Endothelial cell of umbilical vein (primary cell): ENCODE data around the gene AVPR2. TPM values are rescaled to one million over a fixed set of nuclear protein-coding genes. Genes with fewer than 3 reads are reported as not detected.

Experiments used
- BruUV-seq: library from RNA; stranded (reverse); fragments of 400-500 nt; replicated peaks from 2 replicates; lab custom pipeline; 2021; lab: Mats Ljungman, UMichigan
- CTCF ChIA-PET: fragments of 300-600, 350-600 bp; sonication (Branson Sonifier 250); formaldehyde crosslinking; loops from one replicate; lab custom pipeline; 2021; ENCODE audit warnings: antibody characterized with exemption, inconsistent platforms; lab: Charles Lee
- POLR2A ChIA-PET: fragments of 300-600, 350-600 bp; sonication (Branson Sonifier 250); formaldehyde crosslinking; loops from one replicate; lab custom pipeline; 2021; ENCODE audit warnings: antibody characterized with exemption, inconsistent platforms; lab: Charles Lee
- DNase-seq: peaks from one replicate; pipeline ENCODE4 v3.0.0-alpha.2; 2011; ENCODE audit warnings: low read depth, low spot score
- FAIRE-seq: peaks from 2 replicates; lab custom pipeline; 2011; peaks lifted over from hg19 to GRCh38; lab: Jason Lieb, UNC
- H2AFZ ChIP-seq: 2 replicates; pipeline ENCODE4 v1.6.0; 2012; ENCODE audit warnings: low read depth, low read length, control low read depth, inconsistent platforms
- H3K27ac ChIP-seq: 2 replicates; pipeline ENCODE4 v1.5.1; 2011; ENCODE audit warnings: low read depth, mild to moderate bottlenecking, control low read depth, low read length, moderate library complexity; ENCODE audit not compliant: insufficient read depth
- H3K27me3 ChIP-seq, 2 experiments: 2 replicates each; pipeline versions ENCODE4 v1.6.0 to v1.6.1; 2011; ENCODE audit warnings: low read length in 2 of 2, mixed read lengths in 1 of 2; ENCODE audit not compliant: control insufficient read depth in 2 of 2, insufficient read depth in 2 of 2
- H3K36me3 ChIP-seq, 2 experiments: 2 replicates in 1 of 2; 3 replicates in 1 of 2; pipeline ENCODE4 v1.5.1; 2011; ENCODE audit warnings: low read length in 2 of 2, mild to moderate bottlenecking in 1 of 2, moderate library complexity in 1 of 2; ENCODE audit not compliant: control insufficient read depth in 2 of 2, insufficient read depth in 2 of 2; ENCODE audit errors: extremely low read depth in 1 of 2
- H3K4me1 ChIP-seq: 3 replicates; pipeline ENCODE4 v1.5.1; 2011; ENCODE audit warnings: mild to moderate bottlenecking, low read length; ENCODE audit not compliant: control insufficient read depth, insufficient read depth; ENCODE audit errors: extremely low read depth
- H3K4me2 ChIP-seq: 2 replicates; pipeline ENCODE4 v1.6.1; 2011; ENCODE audit warnings: low read length, control low read depth, mixed read lengths; ENCODE audit not compliant: insufficient read depth
- H3K4me3 ChIP-seq, 3 experiments: fragments of 200-600 bp in 1 of 3; sonication (generic), shearing (Covaris generic) in 1 of 3; replicated peaks in 1 of 3; 2 replicates each; pipeline ENCODE4 v1.5.1; 2011 to 2016; ENCODE audit warnings: control low read depth in 3 of 3, low read length in 3 of 3, mild to moderate bottlenecking in 2 of 3, inconsistent platforms in 1 of 3, low read depth in 1 of 3, moderate library complexity in 1 of 3; ENCODE audit not compliant: insufficient read depth in 1 of 3
- H3K79me2 ChIP-seq: 2 replicates; pipeline ENCODE4 v1.6.0; 2012; ENCODE audit warnings: low read length, inconsistent platforms; ENCODE audit not compliant: control insufficient read depth, insufficient read depth
- H3K9ac ChIP-seq: replicated peaks from 2 replicates; pipeline ENCODE3; 2011; ENCODE audit warnings: low read length, control low read depth; ENCODE audit not compliant: insufficient read depth; ENCODE audit errors: extremely low read depth
- H3K9me1 ChIP-seq: replicated peaks from 3 replicates; pipeline ENCODE4 v1.6.0; 2011; ENCODE audit warnings: mild to moderate bottlenecking, low read length; ENCODE audit not compliant: control insufficient read depth, insufficient read depth; ENCODE audit errors: extremely low read depth
- H3K9me3 ChIP-seq: replicated peaks from 2 replicates; pipeline ENCODE4 v1.5.1; 2012; ENCODE audit warnings: low read length, inconsistent platforms; ENCODE audit not compliant: control insufficient read depth, insufficient read depth
- H4K20me1 ChIP-seq: replicated peaks from 2 replicates; pipeline ENCODE3; 2011; ENCODE audit warnings: mild to moderate bottlenecking, low read length; ENCODE audit not compliant: control insufficient read depth, insufficient read depth; ENCODE audit errors: extremely low read depth
- EZH2 ChIP-seq: IDR thresholded peaks from 2 replicates; pipeline ENCODE4 v1.6.1; 2012; ENCODE audit warnings: borderline replicate concordance, low read depth, mild to moderate bottlenecking, moderate library complexity, low read length, inconsistent platforms; ENCODE audit not compliant: severe bottlenecking
- FOS ChIP-seq: IDR thresholded peaks from 2 replicates; pipeline ENCODE4 v1.6.1; 2011; ENCODE audit warnings: mild to moderate bottlenecking, low read length, moderate library complexity, borderline replicate concordance; ENCODE audit not compliant: insufficient read depth
- GATA2 ChIP-seq: IDR thresholded peaks from 2 replicates; pipeline ENCODE4 v1.7.0; 2011; ENCODE audit warnings: low read depth, mild to moderate bottlenecking, moderate library complexity, mixed read lengths, low read length; ENCODE audit not compliant: insufficient read length, insufficient read depth
- JUN ChIP-seq: IDR thresholded peaks from 2 replicates; pipeline ENCODE4 v1.6.1; 2011; ENCODE audit warnings: borderline replicate concordance, low read depth; ENCODE audit not compliant: insufficient read length, insufficient read depth
- MYC ChIP-seq: IDR thresholded peaks from one replicate; pipeline ENCODE4 v1.6.1; 2011; ENCODE audit warnings: mild to moderate bottlenecking, low read depth, low read length
- POLR2A ChIP-seq: IDR thresholded peaks from 2 replicates; pipeline ENCODE4 v1.6.1; 2012; ENCODE audit warnings: low read depth, mild to moderate bottlenecking, control low read depth, low read length
- POLR2AphosphoS5 ChIP-seq: IDR thresholded peaks from 2 replicates; pipeline ENCODE4 v1.6.1; 2012; ENCODE audit warnings: low read depth, mild to moderate bottlenecking, control low read depth, low read length, moderate library complexity; ENCODE audit not compliant: insufficient read depth
- dilution Hi-C: fragments of 300-500 bp; cut with MboI; formaldehyde crosslinking; loops from one replicate; pipeline ENCODE4 v1.15.0; 2019; ENCODE audit warnings: low sequenced_read_pairs; ENCODE audit not compliant: extremely low pct_ligation_motif_present
- intact Hi-C: fragments of 100-400 bp; cut with micrococcal nuclease; formaldehyde crosslinking; loops from one replicate; pipeline ENCODE4 v1.10.0; 2022
- polyA plus RNA-seq, 4 experiments: library from polyadenylated mRNA; depleted of rRNA in 3 of 4; stranded (reverse) in 3 of 4; unstranded in 1 of 4; fragments of >200 nt; gene quantifications; 2 replicates each; pipeline versions ENCODE4 v1.2.1 to v1.2.3, GENCODE V29; 2011 to 2012; ENCODE audit warnings: missing spikeins in 1 of 4
- total RNA-seq: library from RNA; stranded (reverse); gene quantifications from 2 replicates; pipeline ENCODE4 v1.2.3, GENCODE V29; 2021
- TF ChIP-seq, protein P1 (sequence below), 2 donors: IDR thresholded peaks; 1 replicate in 1 of 2; 2 replicates in 1 of 2; pipeline ENCODE4 v1.5.1; 2011; ENCODE audit warnings: low read length in 2 of 2, mild to moderate bottlenecking in 2 of 2, moderate library complexity in 2 of 2, control low read depth in 1 of 2, inconsistent platforms in 1 of 2, low read depth in 1 of 2; ENCODE audit not compliant: insufficient read depth in 1 of 2; ENCODE audit errors: extremely low read depth in 1 of 2
- TF ChIP-seq, protein P2 (sequence below): IDR thresholded peaks from 2 replicates; pipeline ENCODE4 v1.6.1; 2011; ENCODE audit not compliant: insufficient read depth, insufficient read length

Gene AVPR2
- total and polyA plus RNA-seq, 2 donors (not counting 3 experiments of a cell fraction or from before 2014, with no cell fraction given), result not detected

DNA sequence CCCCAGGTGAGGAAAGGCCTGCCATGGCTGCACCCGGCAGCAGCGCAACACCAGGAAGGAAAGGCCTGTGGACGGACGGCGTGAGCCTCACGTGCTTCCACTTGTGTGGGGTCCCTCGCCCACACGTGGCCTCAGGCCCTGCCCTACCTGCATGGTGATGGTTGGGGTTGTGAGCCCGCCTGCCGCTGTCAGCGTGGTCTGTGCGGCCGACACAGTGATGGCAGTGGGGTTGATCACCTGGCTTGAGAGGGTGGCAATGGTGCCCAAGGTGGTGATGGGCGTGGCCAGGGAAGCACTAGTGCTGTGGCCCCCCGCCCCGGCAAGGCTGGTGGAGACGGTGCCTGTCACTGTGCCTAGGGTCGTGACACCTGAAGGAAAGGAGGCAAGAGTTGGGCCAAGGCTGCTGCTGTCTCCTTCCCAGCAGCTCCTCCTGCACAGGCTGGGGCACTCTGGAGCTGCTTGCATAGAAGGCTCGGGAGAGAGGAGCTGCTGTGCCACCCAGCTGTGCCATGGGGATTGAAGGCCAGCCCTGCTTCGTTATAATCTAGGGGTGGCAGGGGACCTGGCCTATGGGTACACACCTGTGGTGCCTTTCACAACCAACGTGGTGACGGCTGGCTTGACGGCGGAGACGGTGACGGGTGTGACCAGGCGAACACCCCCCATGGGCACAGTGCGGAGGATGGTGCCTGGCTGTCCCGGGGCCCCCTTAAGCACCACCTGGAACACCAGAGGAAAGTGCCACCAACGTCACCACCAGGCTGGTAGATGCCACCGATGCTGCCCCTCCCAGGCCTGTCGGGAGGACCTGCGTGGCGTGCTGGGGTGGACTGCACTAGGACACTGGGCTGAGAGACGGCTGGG lies 51.8 kb downstream of the AVPR2 start:
- ChIA-PET POLR2A (no interaction called here), CTCF (no interaction called here)
- H2AFZ ChIP-seq, result no peak overlapping the region
- H3K9me3 ChIP-seq, result no peaks in the 10 kb centered on the region
- no peak for FAIRE-seq
- H3K27ac ChIP-seq, result no peak overlapping the region
- peaks cover 19 to 75% of the 10 kb centered on the region in 2 experiments for H3K36me3 ChIP-seq
- no peaks in the 10 kb centered on the region for H3K9me1 ChIP-seq
- H3K27me3 ChIP-seq, result no peaks in the 10 kb centered on the region
- H3K4me2 ChIP-seq, result no peak overlapping the region
- no peaks in the 10 kb centered on the region for H3K4me1 ChIP-seq
- dilution Hi-C loops, result no loop called here
- H3K79me2 ChIP-seq, result peaks cover 7% of the 10 kb centered on the region
- H3K4me3 ChIP-seq, result no peak overlapping the region
- BruUV-seq, result no TSS peak
- no peak for DNase-seq
- intact Hi-C loops, result no loop called here
- no peak overlapping the region for H3K9ac ChIP-seq
- no peaks in the 10 kb centered on the region for H4K20me1 ChIP-seq
- TF ChIP-seq EZH2, result no peak
- TF ChIP-seq MYC, result no peak
- TF ChIP-seq, protein P1, sequence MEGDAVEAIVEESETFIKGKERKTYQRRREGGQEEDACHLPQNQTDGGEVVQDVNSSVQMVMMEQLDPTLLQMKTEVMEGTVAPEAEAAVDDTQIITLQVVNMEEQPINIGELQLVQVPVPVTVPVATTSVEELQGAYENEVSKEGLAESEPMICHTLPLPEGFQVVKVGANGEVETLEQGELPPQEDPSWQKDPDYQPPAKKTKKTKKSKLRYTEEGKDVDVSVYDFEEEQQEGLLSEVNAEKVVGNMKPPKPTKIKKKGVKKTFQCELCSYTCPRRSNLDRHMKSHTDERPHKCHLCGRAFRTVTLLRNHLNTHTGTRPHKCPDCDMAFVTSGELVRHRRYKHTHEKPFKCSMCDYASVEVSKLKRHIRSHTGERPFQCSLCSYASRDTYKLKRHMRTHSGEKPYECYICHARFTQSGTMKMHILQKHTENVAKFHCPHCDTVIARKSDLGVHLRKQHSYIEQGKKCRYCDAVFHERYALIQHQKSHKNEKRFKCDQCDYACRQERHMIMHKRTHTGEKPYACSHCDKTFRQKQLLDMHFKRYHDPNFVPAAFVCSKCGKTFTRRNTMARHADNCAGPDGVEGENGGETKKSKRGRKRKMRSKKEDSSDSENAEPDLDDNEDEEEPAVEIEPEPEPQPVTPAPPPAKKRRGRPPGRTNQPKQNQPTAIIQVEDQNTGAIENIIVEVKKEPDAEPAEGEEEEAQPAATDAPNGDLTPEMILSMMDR (IDR thresholded peaks at IDR 0.05; ENCODE audit: extremely low read depth in 1 of 2, insufficient read depth in 1 of 2, low read depth in 1 of 2, low read length in 2 of 2), result no peak
- TF ChIP-seq FOS, result no peak
- TF ChIP-seq, protein P2, sequence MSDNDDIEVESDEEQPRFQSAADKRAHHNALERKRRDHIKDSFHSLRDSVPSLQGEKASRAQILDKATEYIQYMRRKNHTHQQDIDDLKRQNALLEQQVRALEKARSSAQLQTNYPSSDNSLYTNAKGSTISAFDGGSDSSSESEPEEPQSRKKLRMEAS, result no peak
- TF ChIP-seq POLR2AphosphoS5, result no peak
- TF ChIP-seq GATA2, result no peak
- no peak for TF ChIP-seq POLR2A
- no peak for TF ChIP-seq JUN

Other genes starting within 250 kb of the AVPR2 start
- not detected in 2 replicates for gene PNCK, start 230.9 kb upstream of the AVPR2 start, total RNA-seq
- gene PNCK, start 230.9 kb upstream of the AVPR2 start, polyA plus RNA-seq, result 0.12 and 0.37 TPM in 2 replicates
- 23.6 and 28.8 TPM in 2 replicates for gene SLC6A8, start 216.7 kb upstream of the AVPR2 start, total RNA-seq
- 22.7 and 22.8 TPM in 2 replicates for gene SLC6A8, start 216.7 kb upstream of the AVPR2 start, polyA plus RNA-seq
- 198 and 203 TPM in 2 replicates for gene BCAP31, start 180.3 kb upstream of the AVPR2 start, total RNA-seq
- 169 and 220 TPM in 2 replicates for gene BCAP31, start 180.3 kb upstream of the AVPR2 start, polyA plus RNA-seq
- gene ABCD1, start 179.8 kb upstream of the AVPR2 start, total RNA-seq, result 12.9 and 14.3 TPM in 2 replicates
- 9.1 and 11.3 TPM in 2 replicates for gene ABCD1, start 179.8 kb upstream of the AVPR2 start, polyA plus RNA-seq
- gene PLXNB3, start 140.4 kb upstream of the AVPR2 start, total RNA-seq, result 29.7 and 31.4 TPM in 2 replicates
- gene PLXNB3, start 140.4 kb upstream of the AVPR2 start, polyA plus RNA-seq, result 19.0 and 27.1 TPM in 2 replicates
- 0.18 and 0.40 TPM in 2 replicates for gene SRPK3, start 123.6 kb upstream of the AVPR2 start, total RNA-seq
- gene SRPK3, start 123.6 kb upstream of the AVPR2 start, polyA plus RNA-seq, result 0.25 and 0.29 TPM in 2 replicates
- 57.7 and 60.7 TPM in 2 replicates for gene IDH3G, start 110.3 kb upstream of the AVPR2 start, total RNA-seq
- 116 and 128 TPM in 2 replicates for gene IDH3G, start 110.3 kb upstream of the AVPR2 start, polyA plus RNA-seq
- gene SSR4, start 110.0 kb upstream of the AVPR2 start, total RNA-seq, result 235 and 242 TPM in 2 replicates
- gene SSR4, start 110.0 kb upstream of the AVPR2 start, polyA plus RNA-seq, result 732 and 1,321 TPM in 2 replicates
- gene PDZD4, start 74.1 kb upstream of the AVPR2 start, total RNA-seq, result 0.09 TPM in 2 replicates
- gene PDZD4, start 74.1 kb upstream of the AVPR2 start, polyA plus RNA-seq, result 0.07 and 0.08 TPM in 2 replicates
- not detected in 2 replicates for gene L1CAM, start 18.5 kb upstream of the AVPR2 start, total RNA-seq
- 0.01 and 0.02 TPM in 2 replicates for gene L1CAM, start 18.5 kb upstream of the AVPR2 start, polyA plus RNA-seq
- 31.9 and 33.3 TPM in 2 replicates for gene ARHGAP4, start 21.6 kb downstream of the AVPR2 start, total RNA-seq
- gene ARHGAP4, start 21.6 kb downstream of the AVPR2 start, polyA plus RNA-seq, result 20.9 and 24.5 TPM in 2 replicates
- gene NAA10, start 30.4 kb downstream of the AVPR2 start, total RNA-seq, result 143 and 144 TPM in 2 replicates
- gene NAA10, start 30.4 kb downstream of the AVPR2 start, polyA plus RNA-seq, result 141 and 169 TPM in 2 replicates
- 6.2 and 8.0 TPM in 2 replicates for gene RENBP, start 40.0 kb downstream of the AVPR2 start, total RNA-seq
- 16.0 and 16.2 TPM in 2 replicates for gene RENBP, start 40.0 kb downstream of the AVPR2 start, polyA plus RNA-seq
- 80.9 and 85.9 TPM in 2 replicates for gene HCFC1, start 67.1 kb downstream of the AVPR2 start, total RNA-seq
- 14.6 and 15.9 TPM in 2 replicates for gene HCFC1, start 67.1 kb downstream of the AVPR2 start, polyA plus RNA-seq
- 2.6 and 4.1 TPM in 2 replicates for gene TMEM187, start 68.1 kb downstream of the AVPR2 start, total RNA-seq
- 15.7 and 19.0 TPM in 2 replicates for gene TMEM187, start 68.1 kb downstream of the AVPR2 start, polyA plus RNA-seq
- gene IRAK1, start 115.2 kb downstream of the AVPR2 start, total RNA-seq, result 136 and 138 TPM in 2 replicates
- gene IRAK1, start 115.2 kb downstream of the AVPR2 start, polyA plus RNA-seq, result 63.6 and 74.7 TPM in 2 replicates
- gene MECP2, start 193.0 kb downstream of the AVPR2 start, total RNA-seq, result 40.9 and 45.3 TPM in 2 replicates
- gene MECP2, start 193.0 kb downstream of the AVPR2 start, polyA plus RNA-seq, result 7.7 and 9.0 TPM in 2 replicates
- gene OPN1LW, start 239.6 kb downstream of the AVPR2 start, total RNA-seq, result not detected in 2 replicates
- not detected in 2 replicates for gene OPN1LW, start 239.6 kb downstream of the AVPR2 start, polyA plus RNA-seq